ENCODE data around the gene LPP. TPM values are rescaled to one million over a fixed set of nuclear protein-coding genes. Genes with fewer than 3 reads are reported as not detected.

The LPP gene
- total and polyA plus RNA-seq, 2 of the 4 experiments (the other 2 are of a cell fraction), result 16.0 to 130 TPM

- intact Hi-C loops (cut with micrococcal nuclease) (no loop called here), in situ Hi-C loops (cut with MboI; ENCODE audit: low sequenced_read_pairs) (no loop called here), dilution Hi-C loops (cut with HindIII; ENCODE audit: low sequenced_read_pairs, unreplicated experiment) (no loop called here)
- ATAC-seq (ENCODE audit: low read depth), result no peak
- POLR2A ChIA-PET (ENCODE audit: unreplicated experiment), result no interaction called here
- Histone ChIP-seq H2AK9ac (replicated peaks; ENCODE audit: low read depth, low read length, poor library complexity) (no peak overlapping the region), H4K5ac (ENCODE audit: low read depth, low read length) (no peak overlapping the region), H3K9ac (ENCODE audit: low read depth, low read length) (no peak overlapping the region), H3K56ac (ENCODE audit: extremely low read depth, insufficient read depth, low read length) (no peak overlapping the region), H3K4me3 (ENCODE audit: insufficient read depth, low read depth, low read length) (no peak overlapping the region), H3K79me1 (ENCODE audit: low read depth in 1 of 2, low read length in 2 of 2) (peaks cover 19 to 79% of the 10 kb centered on the region in 2 experiments), H3K23ac (ENCODE audit: low read depth, low read length) (no peak overlapping the region), H3K14ac (replicated peaks; ENCODE audit: low read depth, low read length) (no peak overlapping the region), H3K9me3 (ENCODE audit: control insufficient read depth, insufficient read depth, low read length) (no peaks in the 10 kb centered on the region), H2AFZ (replicated peaks; ENCODE audit: low read length, poor library complexity) (no peak overlapping the region), H3K27me3 (ENCODE audit: control insufficient read depth, insufficient read depth, low read length) (no peaks in the 10 kb centered on the region), H3K36me3 (ENCODE audit: control insufficient read depth, insufficient read depth, low read length) (peaks cover 33% of the 10 kb centered on the region), H3K18ac (ENCODE audit: low read depth, low read length) (no peak overlapping the region), H3K4me2 (ENCODE audit: low read depth, low read length) (no peak overlapping the region), H3K4me1 (ENCODE audit: control insufficient read depth, insufficient read depth, low read length) (peaks cover 14% of the 10 kb centered on the region), H3K9me1 (ENCODE audit: insufficient read depth, low read length) (peaks cover 34% of the 10 kb centered on the region), H4K8ac (ENCODE audit: low read depth in 2 of 2, low read length in 2 of 2) (no peak overlapping the region), H4K91ac (ENCODE audit: insufficient read depth, low read depth, low read length) (no peak overlapping the region), H2BK5ac (ENCODE audit: low read depth, low read length, poor library complexity, severe bottlenecking) (no peak overlapping the region), H2AK5ac (ENCODE audit: low read depth, low read length) (no peak overlapping the region), H4K20me1 (ENCODE audit: insufficient read depth, low read length) (peaks cover 84% of the 10 kb centered on the region), H3K4ac (ENCODE audit: low read depth, low read length) (no peak overlapping the region), H2BK20ac (ENCODE audit: low read depth, low read length) (no peak overlapping the region), H2BK120ac (ENCODE audit: low read depth, low read length) (no peak overlapping the region), H3K27ac (ENCODE audit: insufficient read depth, low read length) (no peak overlapping the region), H2BK15ac (ENCODE audit: low read depth, low read length) (no peak overlapping the region)
- TF ChIP-seq USF2 (IDR thresholded peaks at IDR 0.05; ENCODE audit: low read depth, low read length) (no peak), FOS (IDR thresholded peaks at IDR 0.05; ENCODE audit: low read depth, low read length) (no peak), MAFK (IDR thresholded peaks at IDR 0.05; ENCODE audit: low read depth, low read length) (no peak), ELK1 (IDR thresholded peaks at IDR 0.05; ENCODE audit: borderline replicate concordance, low read depth, low read length) (no peak), CHD1 (IDR thresholded peaks at IDR 0.05; ENCODE audit: low read depth, low read length) (no peak), POLR2A (IDR thresholded peaks at IDR 0.05; ENCODE audit: low read depth, low read length) (no peak), BHLHE40 (IDR thresholded peaks at IDR 0.05; ENCODE audit: low read depth, low read length) (no peak), NFE2L2 (IDR thresholded peaks at IDR 0.05; ENCODE audit: low read depth, low read length) (no peak), RFX5 (IDR thresholded peaks at IDR 0.05; ENCODE audit: low read depth, low read length) (no peak), MXI1 (IDR thresholded peaks at IDR 0.05; ENCODE audit: borderline replicate concordance, low read depth, low read length) (no peak), MAZ (IDR thresholded peaks at IDR 0.05; ENCODE audit: borderline replicate concordance, low read depth, low read length) (no peak), CEBPB (IDR thresholded peaks at IDR 0.05; ENCODE audit: low read depth, low read length) (no peak), SMC3 (IDR thresholded peaks at IDR 0.05; ENCODE audit: low read depth, low read length) (no peak), RAD21 (IDR thresholded peaks at IDR 0.05; ENCODE audit: low read length) (no peak), CTCF (conservative IDR thresholded peaks at IDR 0.05; ENCODE audit: low read depth, low read length) (no peak), RCOR1 (IDR thresholded peaks at IDR 0.05; ENCODE audit: insufficient replicate concordance, low read length) (no peak)
- no CpG with 5 or more reads among the region's 3 CpGs for WGBS, 2 experiments (ENCODE audit: extremely low coverage in 2 of 2, insufficient read length in 1 of 2)
- no peak for DNase-seq
- BruUV-seq (replicated peaks), result no TSS peak
- CTCF ChIA-PET, result interaction anchor here (1.4 kb wide), 1 partner anchor 38 kb away, joined by 3 read pairs; no protein-coding TSS in a partner anchor
Observed at GRCh38 chr3:188223936-188224335, 70.0 kb downstream of the LPP start.
